UCSD-AML1 (cell line): ENCODE data around the gene SLC41A2.
"Not testable (repeated sequence)": the region's sequence is repeated elsewhere in the genome, so short reads cannot be mapped to it uniquely, and the experiment has no call there.

Experiments used
- DNase-seq: peaks from one replicate; lab custom pipeline; 2025; ENCODE audit not compliant: unreplicated experiment; lab: John Stamatoyannopoulos, UW

Gene SLC41A2, protein sequence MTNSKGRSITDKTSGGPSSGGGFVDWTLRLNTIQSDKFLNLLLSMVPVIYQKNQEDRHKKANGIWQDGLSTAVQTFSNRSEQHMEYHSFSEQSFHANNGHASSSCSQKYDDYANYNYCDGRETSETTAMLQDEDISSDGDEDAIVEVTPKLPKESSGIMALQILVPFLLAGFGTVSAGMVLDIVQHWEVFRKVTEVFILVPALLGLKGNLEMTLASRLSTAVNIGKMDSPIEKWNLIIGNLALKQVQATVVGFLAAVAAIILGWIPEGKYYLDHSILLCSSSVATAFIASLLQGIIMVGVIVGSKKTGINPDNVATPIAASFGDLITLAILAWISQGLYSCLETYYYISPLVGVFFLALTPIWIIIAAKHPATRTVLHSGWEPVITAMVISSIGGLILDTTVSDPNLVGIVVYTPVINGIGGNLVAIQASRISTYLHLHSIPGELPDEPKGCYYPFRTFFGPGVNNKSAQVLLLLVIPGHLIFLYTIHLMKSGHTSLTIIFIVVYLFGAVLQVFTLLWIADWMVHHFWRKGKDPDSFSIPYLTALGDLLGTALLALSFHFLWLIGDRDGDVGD

DNA sequence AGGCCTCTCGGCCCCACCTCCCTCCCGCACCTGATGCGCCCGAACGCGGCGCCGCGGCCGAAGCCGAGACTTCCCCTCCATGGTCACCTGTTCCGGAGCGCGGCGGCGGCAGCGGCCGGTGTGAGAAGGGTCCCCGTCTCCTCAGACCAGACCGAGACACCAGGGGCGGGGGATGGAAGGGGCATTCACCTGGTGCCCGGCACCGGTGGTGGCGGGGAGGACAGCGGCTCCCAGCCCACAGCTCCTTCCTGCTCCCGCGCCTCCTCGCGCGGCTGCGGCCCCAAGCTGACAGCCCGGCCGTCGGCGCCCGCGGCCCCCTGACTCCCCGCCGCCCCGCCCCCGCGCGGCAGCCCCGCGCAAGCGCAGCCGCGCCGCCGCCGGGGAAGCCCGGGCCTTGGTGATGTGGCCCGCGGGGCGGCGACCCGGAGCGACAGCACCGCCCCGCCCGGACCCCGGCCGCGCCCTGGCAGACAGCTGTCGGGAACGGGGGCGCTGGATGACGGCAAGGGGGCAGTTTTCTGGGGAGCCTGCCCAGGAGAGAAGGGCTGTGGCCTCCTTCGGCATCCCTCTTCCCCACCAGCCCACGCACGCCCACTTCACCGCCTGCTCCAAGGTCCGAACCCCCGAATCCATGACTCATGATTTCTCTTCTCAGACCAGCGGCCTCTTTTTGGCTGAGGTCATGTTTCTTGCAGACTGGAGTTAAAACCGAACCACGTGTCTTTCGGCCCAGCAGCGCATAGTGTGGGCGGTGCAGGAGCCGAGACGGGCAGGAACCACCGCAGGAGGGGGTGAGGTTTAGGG is at the start of gene SLC41A2:
SLC41A2 (minus strand) TSS at position 290 of the 804 bp plus-strand sequence. CDS start 29,763 bp downstream, outside the sequence.
- DNase-seq: peak; percentile 53

DNA sequence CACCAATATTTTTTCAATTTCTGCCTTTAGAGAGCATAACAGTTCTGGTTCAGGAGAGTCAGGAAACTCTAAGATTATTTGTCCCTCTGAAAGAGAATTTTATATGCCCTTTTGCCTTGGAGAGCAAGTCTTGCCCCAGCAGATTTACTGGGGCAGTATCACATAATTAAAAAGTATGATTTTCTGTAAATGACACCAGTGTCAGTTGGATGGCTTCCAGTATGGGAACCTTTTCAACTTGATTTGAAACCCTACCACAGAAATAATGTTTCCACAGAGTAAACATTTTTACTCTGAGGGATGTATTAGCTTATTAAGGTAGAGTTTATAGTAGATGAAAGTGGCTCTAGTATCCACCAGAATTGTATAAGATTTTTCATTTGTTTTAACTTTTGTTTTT is 43.4 kb upstream of the SLC41A2 start:
- no peak for DNase-seq

DNA sequence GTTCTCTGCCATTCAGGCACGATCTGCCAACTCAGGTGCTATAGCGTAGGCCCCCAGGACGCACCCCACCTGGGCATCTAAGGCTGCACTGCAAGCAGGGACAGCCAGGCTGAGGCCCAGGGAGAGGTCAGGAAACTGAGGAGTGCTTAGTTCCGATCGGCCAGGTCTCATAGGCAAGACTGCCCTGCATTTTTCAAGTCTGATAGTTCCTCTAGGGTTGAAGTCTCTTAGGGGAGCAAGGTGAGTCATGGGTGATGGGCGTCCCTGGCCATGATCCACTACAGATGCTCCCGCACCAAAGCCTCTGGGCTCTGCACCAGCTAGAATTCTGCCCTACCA is 41.2 kb upstream of the SLC41A2 start:
- DNase-seq: no peak

DNA sequence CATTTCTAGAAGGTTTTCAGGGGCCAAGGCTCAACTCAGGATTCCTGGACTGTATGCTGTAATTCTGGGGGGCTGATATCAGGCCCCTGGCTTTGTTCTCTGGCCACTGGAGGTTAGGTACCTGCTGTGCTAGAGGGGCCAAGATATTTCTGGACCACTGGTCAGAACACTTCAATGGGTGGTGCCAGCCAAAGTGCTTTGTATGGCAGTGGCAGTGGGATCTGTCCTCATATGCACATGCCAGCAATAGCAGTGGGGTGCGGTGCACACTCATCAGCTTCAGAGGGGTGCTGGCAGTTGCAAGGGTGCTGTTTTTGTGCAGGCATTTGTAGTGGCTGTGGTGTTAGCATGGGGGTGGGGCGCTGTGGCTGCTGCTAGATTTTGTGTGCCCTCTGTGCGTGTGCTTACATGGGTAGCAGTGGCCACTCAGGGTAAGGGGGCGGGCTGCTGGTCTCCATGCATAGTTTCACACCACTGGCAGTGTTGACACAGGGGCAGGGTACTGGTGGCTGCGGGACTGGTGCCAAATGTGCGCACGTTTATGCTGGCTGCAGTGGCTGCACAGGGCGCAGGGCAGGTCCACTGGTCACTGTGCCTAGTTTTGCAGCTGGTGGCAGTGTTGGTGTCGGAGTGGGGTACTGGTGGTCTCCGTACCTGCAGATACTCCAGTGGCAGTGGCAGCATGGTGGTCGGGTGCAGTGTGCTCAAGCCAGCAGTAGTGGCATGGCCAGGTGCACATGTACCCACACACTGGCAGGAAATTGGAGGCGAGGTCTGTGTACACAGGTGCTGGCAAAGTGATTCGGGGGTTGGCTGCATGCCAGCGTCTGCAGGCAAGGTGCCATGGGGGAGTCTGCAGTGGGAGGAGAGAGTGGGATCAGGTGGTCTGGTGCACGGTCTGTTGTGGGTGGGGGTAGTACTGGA is 40.6 kb upstream of the SLC41A2 start:
- no peak for DNase-seq

DNA sequence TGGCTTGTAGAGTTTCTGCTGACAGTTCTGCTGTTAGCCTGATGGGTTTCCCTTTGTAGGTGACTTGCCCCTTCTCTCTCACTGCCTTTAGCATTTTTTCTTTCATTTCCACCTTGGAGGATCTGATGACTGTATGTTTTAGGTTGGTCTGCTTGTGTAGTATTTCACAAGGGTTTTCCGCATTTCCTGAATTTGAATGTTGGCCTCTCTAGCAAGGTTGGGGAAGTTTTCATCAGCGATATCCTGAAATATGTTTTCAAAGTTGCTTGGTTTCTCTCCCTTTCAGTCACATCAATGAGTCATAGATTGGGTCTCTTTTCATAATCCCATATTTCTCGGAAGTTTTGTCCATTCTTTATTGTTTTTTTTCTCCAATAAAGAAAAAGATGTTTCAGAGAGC is 39.5 kb upstream of the SLC41A2 start:
- no peak for DNase-seq

DNA sequence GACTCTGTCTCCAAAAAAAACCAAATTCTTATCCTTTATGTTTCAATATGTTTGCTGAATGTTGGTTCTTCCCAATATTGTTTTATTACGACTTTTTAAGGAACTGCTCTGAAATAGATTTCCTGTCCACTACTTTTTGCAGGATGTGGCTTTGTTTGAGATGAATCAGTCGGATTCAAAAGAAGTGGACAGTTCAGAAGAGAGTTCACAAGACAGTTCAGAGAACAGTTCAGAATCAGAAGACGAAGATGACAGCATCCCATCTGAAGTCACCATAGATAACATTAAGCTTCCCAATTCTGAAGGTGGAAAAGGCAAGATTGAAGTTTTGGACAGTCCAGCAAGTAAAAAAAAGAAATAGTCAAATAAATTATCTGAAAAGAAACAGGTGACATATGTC is 36.2 kb upstream of the SLC41A2 start:
- no peak for DNase-seq

DNA sequence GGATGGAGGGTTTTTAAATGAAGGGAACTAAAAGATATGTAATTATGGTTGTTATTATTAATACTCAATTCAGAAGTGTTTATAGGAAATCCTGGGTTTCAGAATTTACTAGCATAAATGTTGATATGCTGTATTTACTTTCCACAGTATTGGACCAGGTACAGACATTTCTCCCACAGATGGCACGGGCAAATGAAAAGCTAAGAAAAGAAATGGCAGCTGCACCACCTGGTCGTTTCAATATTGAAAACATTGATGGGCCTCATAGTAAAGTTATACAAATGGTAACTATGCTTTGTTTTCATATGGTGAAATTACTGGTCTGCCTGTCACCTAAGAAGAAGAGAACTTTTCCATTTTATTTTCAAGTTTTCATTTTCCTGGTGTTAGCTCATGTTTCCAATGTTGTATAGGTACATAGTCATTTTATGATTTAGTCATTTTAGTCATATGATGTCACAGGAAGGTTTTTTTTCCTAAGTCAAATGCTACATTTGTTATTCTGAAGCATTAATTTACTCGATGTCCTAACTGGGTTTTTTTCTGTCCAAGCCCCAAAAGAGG is 33.6 kb upstream of the SLC41A2 start:
- DNase-seq: no peak

DNA sequence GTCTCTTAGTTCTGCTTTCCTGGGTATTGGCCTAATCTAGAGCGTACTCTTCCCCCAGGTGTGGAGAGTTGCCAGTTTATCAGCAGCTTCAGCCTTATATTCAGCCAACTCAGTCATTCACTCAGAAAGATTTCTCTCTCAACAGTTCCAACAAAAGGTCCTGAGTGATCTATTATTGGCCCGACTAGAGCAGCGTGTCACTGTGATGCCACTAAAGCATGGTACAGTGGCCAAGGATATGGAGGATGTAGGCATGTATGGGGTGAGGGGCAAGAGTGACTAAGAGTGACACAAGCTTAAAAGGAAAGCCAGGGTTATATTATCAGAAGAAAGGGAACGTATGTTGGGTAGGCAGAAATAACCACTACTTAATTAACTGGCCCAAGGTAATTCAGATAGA is 32.9 kb upstream of the SLC41A2 start:
- DNase-seq: no peak

DNA sequence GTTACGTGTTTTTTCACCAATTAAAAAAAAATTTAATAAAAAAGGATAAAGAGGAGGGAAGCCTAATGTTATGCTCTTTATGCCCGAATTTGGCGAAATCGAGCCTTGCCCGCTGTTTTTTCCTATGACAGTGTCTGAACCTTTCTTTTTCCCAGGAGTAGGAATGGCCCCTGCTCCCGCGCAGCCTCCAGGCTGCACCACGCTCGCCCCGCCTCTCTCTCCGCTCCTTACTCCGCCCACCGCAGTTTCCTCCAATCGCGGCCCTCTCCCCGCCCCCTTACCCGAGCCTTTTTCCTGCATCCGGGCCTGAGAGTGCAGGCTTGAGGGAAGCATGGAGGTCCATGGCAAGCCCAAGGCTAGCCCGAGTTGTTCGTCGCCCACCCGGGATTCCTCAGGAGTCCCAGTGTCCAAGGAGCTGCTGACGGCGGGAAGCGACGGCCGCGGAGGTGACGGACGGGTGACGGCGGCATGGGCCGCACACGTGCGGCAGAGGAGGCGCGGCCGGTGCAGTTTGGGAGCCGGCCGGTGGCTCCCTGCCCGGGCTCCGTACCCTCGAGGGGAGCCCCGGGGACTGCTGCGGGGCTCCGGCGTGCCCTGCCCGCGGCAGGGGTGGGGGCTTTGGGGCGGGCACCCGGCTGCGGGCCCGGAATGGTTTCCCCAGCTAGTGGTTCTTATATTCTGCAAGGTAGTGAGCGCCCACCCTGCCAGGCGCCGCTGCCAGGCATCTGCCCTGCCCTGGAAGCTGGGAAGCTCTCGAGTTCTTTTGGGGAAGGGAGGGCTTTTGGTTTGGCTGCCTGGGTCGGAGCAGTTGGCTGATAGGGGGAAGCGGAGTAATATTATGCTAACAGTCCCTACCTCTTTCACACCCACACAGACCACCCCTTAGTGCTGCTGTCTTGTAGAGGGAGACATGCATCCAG is 28.2 kb upstream of the SLC41A2 start, which contains the start of gene NOPCHAP1:
NOPCHAP1 (plus strand) TSS at position 295 of the 920 bp plus-strand sequence; CDS start at position 332, 37 bp downstream.
- peak; percentile 89 for DNase-seq

DNA sequence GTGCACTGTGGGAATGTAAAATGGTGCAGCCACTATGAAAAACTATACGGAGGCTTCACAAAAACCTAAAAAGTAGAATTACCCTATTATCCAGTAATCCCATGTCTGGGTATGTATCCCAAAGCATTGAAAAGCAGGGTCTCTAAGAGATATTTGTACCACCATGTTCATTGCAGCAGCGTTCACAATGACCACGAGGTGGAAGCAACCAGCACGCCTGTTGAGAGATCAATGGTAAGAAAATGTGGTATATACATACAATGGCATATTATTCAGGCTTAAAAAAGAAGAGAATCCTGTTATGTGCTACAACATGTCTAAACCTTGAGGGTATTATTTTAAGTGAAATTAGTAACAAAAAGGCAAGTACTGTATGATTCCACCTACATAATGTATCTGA is 27.1 kb upstream of the SLC41A2 start:
- DNase-seq: no peak

DNA sequence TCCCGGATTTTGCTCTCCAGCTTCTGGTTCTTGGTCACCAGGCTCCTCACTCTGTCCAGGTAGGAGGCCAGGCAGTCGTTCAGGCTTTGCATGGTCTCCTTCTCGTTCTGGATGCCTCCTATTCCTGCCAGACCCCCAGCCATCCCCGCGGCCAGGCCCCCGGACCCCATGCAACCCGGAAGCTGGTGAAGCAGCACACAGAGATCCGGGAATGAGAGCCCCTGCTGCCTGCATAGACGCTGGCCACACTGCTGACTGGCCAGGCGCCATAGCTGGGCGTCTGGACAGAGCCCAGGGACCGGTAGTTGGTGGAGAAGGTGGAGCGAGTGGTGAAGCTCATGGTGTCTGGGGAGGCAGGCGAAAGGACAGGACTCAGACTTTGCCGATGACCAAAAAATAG is 19.6 kb upstream of the SLC41A2 start:
- DNase-seq: not testable (repeated sequence)

DNA sequence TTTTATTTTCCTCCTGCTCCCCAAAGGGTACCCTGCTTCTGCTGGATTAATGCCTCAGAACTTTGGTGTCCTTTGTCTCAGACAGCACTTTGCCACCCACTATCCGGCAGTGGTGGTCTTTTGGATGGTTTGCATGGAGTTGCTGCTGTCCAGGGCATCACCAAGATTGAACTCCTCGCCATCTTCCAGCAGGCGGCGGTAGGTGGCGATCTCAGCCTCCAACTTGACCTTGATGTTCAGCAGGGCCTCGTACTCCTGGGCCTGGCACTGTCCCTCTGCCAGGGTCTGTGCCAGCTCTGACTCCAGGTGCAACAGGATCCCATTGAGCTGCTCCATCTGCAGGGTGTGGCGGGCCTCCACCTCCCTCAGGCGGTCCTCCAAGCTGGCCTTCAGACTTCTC is 18.6 kb upstream of the SLC41A2 start:
- DNase-seq: no peak

DNA sequence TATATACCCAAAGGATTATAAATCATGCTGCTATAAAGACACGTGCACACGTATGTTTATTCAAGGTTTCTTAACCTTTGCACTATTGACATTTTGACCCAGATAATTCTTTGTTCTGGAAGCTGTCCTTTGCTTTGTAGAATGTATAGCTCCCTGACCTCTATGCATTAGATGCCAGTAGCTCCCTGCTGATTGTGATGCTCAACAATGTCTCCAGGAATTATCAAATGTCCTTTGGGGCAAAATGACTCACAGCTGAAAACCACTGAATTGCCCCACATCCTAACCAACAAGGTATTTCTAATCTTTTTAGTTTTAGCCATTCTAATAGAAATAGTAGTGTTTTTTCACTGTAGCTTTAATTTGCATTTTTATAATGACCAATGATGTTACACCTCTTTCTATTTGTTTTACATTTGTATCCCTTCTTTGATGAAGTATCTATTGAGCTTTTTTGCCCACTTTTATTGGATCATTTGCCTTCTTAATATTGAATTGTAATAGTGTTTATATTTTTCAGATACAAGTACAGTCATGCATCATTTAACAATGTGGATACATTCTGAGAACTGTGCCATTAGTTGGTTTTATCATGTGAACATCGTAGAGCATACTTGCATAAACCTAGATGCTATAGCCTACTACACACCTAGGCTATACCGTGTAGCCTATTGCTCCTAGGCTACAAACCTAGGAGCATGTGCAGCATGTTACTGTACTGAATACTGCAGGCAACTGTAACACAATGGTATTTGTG is 17.7 kb upstream of the SLC41A2 start:
- no peak for DNase-seq

DNA sequence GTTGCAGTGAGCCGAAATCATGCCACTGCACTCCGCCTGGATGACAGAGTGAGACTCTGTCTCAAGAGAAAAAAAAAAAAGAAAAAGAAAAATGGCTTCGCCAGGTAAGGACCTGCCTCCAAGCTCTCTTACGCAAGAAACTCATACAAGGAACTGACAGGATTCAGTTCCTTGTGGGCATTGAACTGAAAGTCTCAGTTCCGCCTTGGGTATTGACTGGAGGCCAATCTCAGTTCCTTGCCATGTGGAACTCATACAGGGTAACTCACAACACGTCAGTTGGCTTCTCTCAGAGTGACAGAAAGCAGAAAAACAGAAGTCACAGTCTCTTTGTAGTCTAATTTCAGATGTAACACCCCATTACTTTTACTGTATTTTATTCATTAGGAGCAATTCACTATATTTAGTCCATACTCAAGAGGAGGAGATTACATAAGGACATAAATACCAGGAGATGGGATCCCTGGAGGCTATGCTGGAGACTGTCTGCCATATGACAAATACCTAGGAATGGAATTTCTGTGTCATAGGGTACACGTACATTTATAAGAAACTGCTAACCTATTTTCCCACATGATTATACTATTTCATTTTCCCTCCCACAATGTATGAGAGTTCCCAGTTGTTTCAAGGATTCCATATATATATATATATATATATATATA is 16.7 kb upstream of the SLC41A2 start:
- no peak for DNase-seq

DNA sequence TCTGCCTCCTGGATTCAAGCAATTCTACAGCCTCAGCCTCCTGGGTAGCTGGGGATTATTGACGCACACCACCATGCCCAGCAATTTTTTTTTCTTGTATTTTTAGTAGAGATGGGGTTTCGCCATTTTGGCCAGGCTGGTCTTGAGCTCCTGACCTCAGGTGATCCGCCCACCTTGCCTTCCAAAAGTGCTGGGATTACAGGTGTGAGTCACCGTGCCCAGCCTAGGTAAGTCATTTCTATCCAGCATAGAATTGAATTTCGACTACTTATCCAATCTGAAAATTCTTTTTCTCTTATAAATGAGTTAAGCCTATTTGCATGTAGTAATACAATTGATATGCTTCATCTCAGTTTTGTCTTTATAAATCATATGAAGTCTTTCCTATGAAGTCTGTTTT is 15.2 kb upstream of the SLC41A2 start:
- no peak for DNase-seq

DNA sequence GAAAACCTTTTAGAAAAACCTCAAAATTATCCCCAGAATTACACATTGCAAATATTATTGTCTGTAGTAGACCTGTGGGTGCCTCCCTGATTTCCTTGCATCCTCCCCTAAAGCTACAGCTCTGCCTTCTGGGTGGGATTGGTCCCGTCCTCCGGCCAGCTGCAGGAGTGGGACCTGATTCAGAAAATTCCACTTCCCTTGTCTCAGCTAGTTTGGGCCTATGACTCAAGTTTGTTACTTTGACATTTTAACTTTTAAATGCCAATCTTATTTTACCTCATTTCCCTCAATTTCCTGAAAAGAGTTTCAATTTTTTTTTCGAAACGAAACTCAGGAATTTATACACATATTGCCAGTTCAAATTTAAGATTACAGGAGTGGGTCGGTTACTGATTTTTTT is 13.2 kb upstream of the SLC41A2 start:
- DNase-seq: no peak

DNA sequence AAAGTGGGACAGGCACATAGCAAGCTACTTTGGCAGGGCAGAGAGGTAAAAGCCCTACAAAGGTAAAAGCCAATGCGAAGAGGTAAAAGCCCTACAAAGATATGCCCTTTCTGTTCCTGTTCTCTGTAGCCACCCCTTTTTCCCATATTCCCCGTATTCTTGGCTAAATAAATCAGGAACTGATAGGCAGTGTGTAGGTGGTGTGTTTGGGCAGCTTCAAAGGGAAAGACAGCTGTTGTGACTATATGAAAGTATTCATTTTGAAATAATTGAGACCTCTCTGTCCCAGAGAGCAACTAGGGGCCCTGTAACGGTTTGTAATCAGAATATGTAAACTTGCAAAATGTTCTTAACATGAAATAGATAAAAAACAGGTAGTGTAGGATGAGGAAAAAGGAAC is 11.3 kb upstream of the SLC41A2 start:
- no peak for DNase-seq

DNA sequence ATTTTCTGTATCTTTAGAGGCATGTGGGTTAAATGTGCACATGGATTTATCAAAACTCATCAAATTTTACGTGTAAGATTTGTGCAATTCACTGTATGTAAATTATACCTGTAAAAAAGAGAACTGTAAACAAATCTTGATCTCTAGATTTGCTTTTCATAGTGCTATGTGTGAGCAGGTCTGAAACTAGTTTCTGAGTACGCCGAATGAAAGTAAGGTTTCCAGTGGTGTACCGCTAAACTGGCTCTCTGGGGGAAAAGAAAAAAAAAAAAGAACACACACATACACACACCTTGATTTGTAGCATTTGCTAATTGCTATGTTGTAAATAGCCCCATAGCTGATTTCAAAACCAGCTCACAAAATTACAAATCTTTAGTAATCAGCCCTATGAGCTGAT is 8.6 kb upstream of the SLC41A2 start:
- DNase-seq: no peak
